ENCODE data around the gene C10orf53. TPM values are rescaled to one million over a fixed set of nuclear protein-coding genes. Genes with fewer than 3 reads are reported as not detected.

C10orf53 gene
- total and polyA plus RNA-seq, 2 donors (not counting 1 experiment from before 2014, with no cell fraction given): not detected

- no peaks in the 10 kb centered on the region for H4K20me1 ChIP-seq (ENCODE audit: control insufficient read depth, extremely low read depth, insufficient read depth, low read length)
- H3K9ac ChIP-seq (ENCODE audit: insufficient read depth, low read length): no peak overlapping the region
- H3K27ac ChIP-seq (ENCODE audit: insufficient read depth, low read length): no peak overlapping the region
- TF ChIP-seq CTCF (conservative IDR thresholded peaks at IDR 0.05 in 1 of 2, IDR thresholded peaks at IDR 0.05 in 1 of 2; ENCODE audit: low read depth in 1 of 2, low read length in 2 of 2) (no peak), EZH2 (IDR thresholded peaks at IDR 0.05; ENCODE audit: low read length, missing control alignments) (no peak)
- H3K79me2 ChIP-seq (ENCODE audit: control insufficient read depth, insufficient read depth, low read length): no peaks in the 10 kb centered on the region
- no peak overlapping the region for H3K4me2 ChIP-seq (ENCODE audit: extremely low read depth, insufficient read depth, low read length)
- H3K27me3 ChIP-seq (ENCODE audit: control insufficient read depth, insufficient read depth, low read length): no peaks in the 10 kb centered on the region
- H3K36me3 ChIP-seq (ENCODE audit: control insufficient read depth, insufficient read depth, low read length): no peaks in the 10 kb centered on the region
- no peak overlapping the region for H3K4me3 ChIP-seq (replicated peaks in 1 of 4; ENCODE audit: control extremely low read depth in 1 of 4, insufficient read depth in 1 of 4, low read depth in 3 of 4, low read length in 4 of 4)
- no peak overlapping the region for H2AFZ ChIP-seq (ENCODE audit: low read length)
- H3K9me3 ChIP-seq (ENCODE audit: control insufficient read depth, insufficient read depth, low read depth, low read length): no peaks in the 10 kb centered on the region
- DNase-seq (ENCODE audit: low read depth in 2 of 2): no peak
- H3K4me1 ChIP-seq (ENCODE audit: control insufficient read depth, extremely low read depth, insufficient read depth, low read length): no peaks in the 10 kb centered on the region
Observed at GRCh38 chr10:49698679-49699078, 19.2 kb downstream of the C10orf53 start.

- Histone ChIP-seq H3K4me3 (replicated peaks in 1 of 4; ENCODE audit: control extremely low read depth in 1 of 4, insufficient read depth in 1 of 4, low read depth in 3 of 4, low read length in 4 of 4) (no peak overlapping the region), H3K9ac (ENCODE audit: insufficient read depth, low read length) (no peak overlapping the region), H3K4me2 (ENCODE audit: extremely low read depth, insufficient read depth, low read length) (no peak overlapping the region), H3K27me3 (ENCODE audit: control insufficient read depth, insufficient read depth, low read length) (no peaks in the 10 kb centered on the region), H4K20me1 (ENCODE audit: control insufficient read depth, extremely low read depth, insufficient read depth, low read length) (no peaks in the 10 kb centered on the region), H3K4me1 (ENCODE audit: control insufficient read depth, extremely low read depth, insufficient read depth, low read length) (no peaks in the 10 kb centered on the region), H3K9me3 (ENCODE audit: control insufficient read depth, insufficient read depth, low read depth, low read length) (no peaks in the 10 kb centered on the region), H3K36me3 (ENCODE audit: control insufficient read depth, insufficient read depth, low read length) (no peaks in the 10 kb centered on the region), H3K79me2 (ENCODE audit: control insufficient read depth, insufficient read depth, low read length) (no peaks in the 10 kb centered on the region), H3K27ac (ENCODE audit: insufficient read depth, low read length) (no peak overlapping the region), H2AFZ (ENCODE audit: low read length) (no peak overlapping the region)
- DNase-seq (ENCODE audit: low read depth in 2 of 2): no peak
- TF ChIP-seq CTCF (conservative IDR thresholded peaks at IDR 0.05 in 1 of 2, IDR thresholded peaks at IDR 0.05 in 1 of 2; ENCODE audit: low read depth in 1 of 2, low read length in 2 of 2) (no peak), EZH2 (IDR thresholded peaks at IDR 0.05; ENCODE audit: low read length, missing control alignments) (no peak)
Observed at GRCh38 chr10:49700211-49700610, 20.8 kb downstream of the C10orf53 start.

GRCh38 chr10:49700997-49701396, 21.5 kb downstream of the C10orf53 start:
- Histone ChIP-seq H3K27me3 (ENCODE audit: control insufficient read depth, insufficient read depth, low read length) (no peaks in the 10 kb centered on the region), H3K4me3 (replicated peaks in 1 of 4; ENCODE audit: control extremely low read depth in 1 of 4, insufficient read depth in 1 of 4, low read depth in 3 of 4, low read length in 4 of 4) (no peak overlapping the region), H3K9ac (ENCODE audit: insufficient read depth, low read length) (no peak overlapping the region), H2AFZ (ENCODE audit: low read length) (no peak overlapping the region), H4K20me1 (ENCODE audit: control insufficient read depth, extremely low read depth, insufficient read depth, low read length) (no peaks in the 10 kb centered on the region), H3K9me3 (ENCODE audit: control insufficient read depth, insufficient read depth, low read depth, low read length) (no peaks in the 10 kb centered on the region), H3K27ac (ENCODE audit: insufficient read depth, low read length) (no peak overlapping the region), H3K4me2 (ENCODE audit: extremely low read depth, insufficient read depth, low read length) (no peak overlapping the region), H3K79me2 (ENCODE audit: control insufficient read depth, insufficient read depth, low read length) (no peaks in the 10 kb centered on the region), H3K4me1 (ENCODE audit: control insufficient read depth, extremely low read depth, insufficient read depth, low read length) (no peaks in the 10 kb centered on the region), H3K36me3 (ENCODE audit: control insufficient read depth, insufficient read depth, low read length) (no peaks in the 10 kb centered on the region)
- TF ChIP-seq EZH2 (IDR thresholded peaks at IDR 0.05; ENCODE audit: low read length, missing control alignments) (no peak), CTCF (conservative IDR thresholded peaks at IDR 0.05 in 1 of 2, IDR thresholded peaks at IDR 0.05 in 1 of 2; ENCODE audit: low read depth in 1 of 2, low read length in 2 of 2) (no peak)
- DNase-seq (ENCODE audit: low read depth in 2 of 2): no peak
